ENCODE data around the gene ELAVL4.

- TF ChIP-seq, protein P1, sequence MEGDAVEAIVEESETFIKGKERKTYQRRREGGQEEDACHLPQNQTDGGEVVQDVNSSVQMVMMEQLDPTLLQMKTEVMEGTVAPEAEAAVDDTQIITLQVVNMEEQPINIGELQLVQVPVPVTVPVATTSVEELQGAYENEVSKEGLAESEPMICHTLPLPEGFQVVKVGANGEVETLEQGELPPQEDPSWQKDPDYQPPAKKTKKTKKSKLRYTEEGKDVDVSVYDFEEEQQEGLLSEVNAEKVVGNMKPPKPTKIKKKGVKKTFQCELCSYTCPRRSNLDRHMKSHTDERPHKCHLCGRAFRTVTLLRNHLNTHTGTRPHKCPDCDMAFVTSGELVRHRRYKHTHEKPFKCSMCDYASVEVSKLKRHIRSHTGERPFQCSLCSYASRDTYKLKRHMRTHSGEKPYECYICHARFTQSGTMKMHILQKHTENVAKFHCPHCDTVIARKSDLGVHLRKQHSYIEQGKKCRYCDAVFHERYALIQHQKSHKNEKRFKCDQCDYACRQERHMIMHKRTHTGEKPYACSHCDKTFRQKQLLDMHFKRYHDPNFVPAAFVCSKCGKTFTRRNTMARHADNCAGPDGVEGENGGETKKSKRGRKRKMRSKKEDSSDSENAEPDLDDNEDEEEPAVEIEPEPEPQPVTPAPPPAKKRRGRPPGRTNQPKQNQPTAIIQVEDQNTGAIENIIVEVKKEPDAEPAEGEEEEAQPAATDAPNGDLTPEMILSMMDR (IDR thresholded peaks at IDR 0.05; ENCODE audit: borderline replicate concordance, extremely low read depth, low read length, poor library complexity, severe bottlenecking): no peak
- TF ChIP-seq EZH2 (IDR thresholded peaks at IDR 0.05; ENCODE audit: borderline replicate concordance, low read depth, low read length, severe bottlenecking): no peak
Measured at GRCh38 chr1:50228871-50229384, 120.2 kb downstream of the ELAVL4 start.
